A673 (cell line): ENCODE results near the gene HARS1. TPM values are rescaled to one million over a fixed set of nuclear protein-coding genes. Genes with fewer than 3 reads are reported as not detected.

Experiments used
- BruUV-seq: library from RNA; stranded (reverse); fragments of 400-500 nt; replicated peaks from 2 replicates; lab custom pipeline; 2021; lab: Mats Ljungman, UMichigan
- CTCF ChIA-PET: fragments of 300-600 bp; sonication (Branson Sonifier 250); formaldehyde crosslinking; loops from one replicate; lab custom pipeline; 2022; ENCODE audit warnings: antibody characterized with exemption; lab: Charles Lee
- POLR2A ChIA-PET: fragments of 300-600 bp; sonication (Branson Sonifier 250); formaldehyde crosslinking; loops from one replicate; lab custom pipeline; 2022; ENCODE audit warnings: antibody characterized with exemption; ENCODE audit not compliant: low non-redundant PET; lab: Charles Lee
- DNase-seq: peaks from one replicate; pipeline ENCODE4 v3.0.0-alpha.2; 2015; ENCODE audit warnings: low spot score
- H3K27ac ChIP-seq: fragments of 200-600 bp; sonication (generic); 2 replicates; pipeline ENCODE4 v1.5.1; 2016; ENCODE audit warnings: mixed run types, low read depth, mild to moderate bottlenecking, mixed read lengths, antibody characterized with exemption, low read length; ENCODE audit not compliant: poor library complexity, severe bottlenecking
- H3K27me3 ChIP-seq: fragments of 200-600 bp; sonication (generic); replicated peaks from 2 replicates; pipeline ENCODE4 v1.6.1; 2017; ENCODE audit warnings: mixed run types, low read depth, mild to moderate bottlenecking, mixed read lengths, antibody characterized with exemption, low read length; ENCODE audit not compliant: insufficient read depth, poor library complexity
- H3K36me3 ChIP-seq: fragments of 200-600 bp; sonication (generic); 2 replicates; pipeline ENCODE4 v1.6.1; 2016; ENCODE audit warnings: mixed run types, mild to moderate bottlenecking, mixed read lengths, antibody characterized with exemption, low read length; ENCODE audit not compliant: insufficient read depth, poor library complexity, severe bottlenecking
- H3K4me1 ChIP-seq: fragments of 200-600 bp; sonication (generic); 2 replicates; pipeline ENCODE4 v1.6.1; 2017; ENCODE audit warnings: mixed run types, mild to moderate bottlenecking, mixed read lengths, antibody characterized with exemption, low read length; ENCODE audit not compliant: insufficient read depth, poor library complexity, severe bottlenecking
- H3K4me3 ChIP-seq: fragments of 200-600 bp; sonication (generic); 2 replicates; pipeline ENCODE4 v1.5.1; 2016; ENCODE audit warnings: low read depth, mixed run types, mild to moderate bottlenecking, mixed read lengths, low read length; ENCODE audit not compliant: poor library complexity, severe bottlenecking
- H3K9me3 ChIP-seq: fragments of 200-600 bp; sonication (generic); 2 replicates; pipeline ENCODE4 v1.6.1; 2016; ENCODE audit warnings: mixed run types, low read depth, mild to moderate bottlenecking, mixed read lengths, antibody characterized with exemption, low read length; ENCODE audit not compliant: poor library complexity, severe bottlenecking
- CTCF ChIP-seq: fragments of 300-800, 200-600 bp; sonication (generic); conservative IDR thresholded peaks from 2 replicates; pipeline ENCODE4 v1.5.1; 2017; ENCODE audit warnings: low read depth, mild to moderate bottlenecking, antibody characterized with exemption, low read length, moderate library complexity, mixed read lengths
- EZH2 ChIP-seq: fragments of 200-600 bp; sonication (generic); IDR thresholded peaks from 2 replicates; pipeline ENCODE4 v1.6.1; 2017; ENCODE audit warnings: borderline replicate concordance, low read depth, mild to moderate bottlenecking, mixed read lengths, antibody characterized with exemption, low read length; ENCODE audit not compliant: poor library complexity, severe bottlenecking
- intact Hi-C: fragments of 100-400 bp; cut with micrococcal nuclease; formaldehyde crosslinking; loops from one replicate; pipeline ENCODE4 v1.10.0; 2022; ENCODE audit not compliant: unreplicated experiment
- total RNA-seq: library from RNA; stranded (reverse); gene quantifications from 2 replicates; pipeline ENCODE4 v1.2.3, GENCODE V29; 2021

HARS1 gene
- total RNA-seq, 1 experiment from 2014 or later: 101 TPM

DNA sequence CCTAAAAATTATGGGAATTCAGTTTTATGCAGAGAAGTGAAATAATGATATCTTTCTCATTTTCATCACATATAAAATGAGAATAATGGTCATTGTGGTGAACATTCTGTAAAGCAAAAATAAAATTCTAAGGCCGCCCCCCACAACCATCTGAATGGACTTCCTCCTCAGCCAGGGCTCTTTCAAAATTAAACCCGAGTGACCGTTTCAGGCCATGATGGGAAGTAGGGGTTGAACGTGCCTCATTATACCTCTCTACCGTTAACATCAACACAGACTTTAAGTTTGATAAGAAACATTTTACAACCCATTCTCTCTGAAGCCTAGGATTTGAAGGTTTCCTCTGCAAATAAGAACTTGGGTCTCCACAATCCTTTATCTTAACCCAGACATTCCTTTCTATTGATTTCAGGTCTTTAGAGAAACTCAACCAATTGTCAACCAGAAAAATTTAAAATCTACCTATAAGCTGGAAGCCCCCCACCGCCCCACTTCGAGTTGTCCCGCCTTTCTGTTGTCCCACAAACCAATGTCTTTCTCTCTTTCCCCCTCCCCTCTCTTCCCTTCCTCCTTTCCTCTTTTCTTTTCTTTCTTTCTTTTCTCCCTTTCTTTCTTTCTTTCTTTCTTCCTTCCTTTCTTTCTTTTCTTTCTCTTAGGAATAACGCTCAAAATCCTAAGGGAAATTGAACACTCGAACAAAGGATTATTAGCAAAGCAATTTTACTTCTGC, 53.6 kb downstream of the HARS1 start:
- Histone ChIP-seq H3K27ac (no peak overlapping the region), H3K9me3 (no peaks in the 10 kb centered on the region), H3K4me1 (peaks cover 17% of the 10 kb centered on the region), H3K4me3 (no peak overlapping the region), H3K27me3 (peaks cover 8% of the 10 kb centered on the region), H3K36me3 (peaks cover 7% of the 10 kb centered on the region)
- intact Hi-C loops: loop anchor here (5.0 kb wide), 2 partner anchors 75 to 265 kb away; partner anchors contain the start of genes APBB3 and SLC35A4
- ChIA-PET CTCF (no interaction called here), POLR2A (no interaction called here)
- DNase-seq: no peak
- TF ChIP-seq CTCF (no peak), EZH2 (no peak)
- BruUV-seq: no TSS peak

DNA sequence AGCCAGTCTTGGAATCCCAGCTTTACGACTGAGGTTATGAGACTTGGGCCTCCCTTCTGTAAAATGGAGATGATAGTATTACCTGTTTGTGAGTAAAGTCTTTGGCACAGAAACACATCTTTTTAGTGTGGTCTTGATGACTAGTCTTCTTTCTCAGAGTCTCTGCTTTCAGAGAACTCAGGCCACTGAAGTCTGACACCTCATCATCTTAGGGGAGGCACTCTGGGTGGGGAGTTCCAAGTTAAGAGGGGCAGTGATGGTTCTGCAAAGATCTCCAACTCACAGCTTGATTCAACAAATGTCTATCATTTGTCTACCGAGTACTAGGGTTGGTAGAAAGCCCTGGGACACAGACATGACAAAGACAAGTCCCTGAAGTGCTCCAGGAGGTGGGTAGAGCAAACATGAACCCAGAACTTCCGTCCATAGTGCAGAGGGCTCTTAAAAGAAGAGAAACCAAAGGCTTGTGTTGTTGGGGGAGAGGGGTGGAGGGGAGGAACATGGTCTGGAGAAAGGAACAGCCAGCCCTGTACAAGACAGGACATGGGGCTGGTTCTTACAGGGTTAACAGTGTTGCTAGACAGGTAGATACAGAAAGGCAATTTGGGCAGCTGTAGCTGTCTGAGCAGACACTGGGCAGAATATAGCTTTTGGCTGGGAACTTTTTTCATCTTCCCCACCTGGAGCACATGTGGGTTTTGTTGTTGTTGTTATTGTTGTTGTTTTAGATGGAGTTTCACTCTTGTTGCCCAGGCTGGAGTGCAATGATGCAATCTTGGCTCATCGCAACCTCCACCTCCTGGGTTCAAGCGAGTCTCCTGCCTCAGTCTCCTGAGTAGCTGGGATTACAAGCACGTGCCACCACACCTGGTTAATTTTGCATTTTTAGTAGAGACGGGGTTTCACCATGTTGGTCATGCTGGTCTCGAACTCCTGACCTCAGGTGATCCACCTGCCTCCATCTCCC, 55.6 kb downstream of the HARS1 start:
- Histone ChIP-seq H3K4me3 (no peak overlapping the region), H3K36me3 (no peaks in the 10 kb centered on the region), H3K9me3 (no peaks in the 10 kb centered on the region), H3K27ac (no peak overlapping the region), H3K4me1 (peaks cover 11% of the 10 kb centered on the region), H3K27me3 (peaks cover 17% of the 10 kb centered on the region)
- ChIA-PET POLR2A (no interaction called here), CTCF (no interaction called here)
- TF ChIP-seq CTCF (0 out of 2 replicates have a peak, but pooled peaks have one; percentile 4), EZH2 (no peak)
- DNase-seq: no peak
- intact Hi-C loops: loop anchor here (5.0 kb wide), 2 partner anchors 73 to 263 kb away; partner anchors contain the start of genes APBB3 and SLC35A4
- no TSS peak for BruUV-seq

GRCh38 chr5:140634103-140634502, 57.1 kb downstream of the HARS1 start:
- TF ChIP-seq EZH2 (no peak), CTCF (no peak)
- DNase-seq: no peak
- H3K9me3 ChIP-seq: no peaks in the 10 kb centered on the region
- ChIA-PET CTCF (no interaction called here), POLR2A (no interaction called here)
- no peak overlapping the region for H3K4me3 ChIP-seq
- H3K27me3 ChIP-seq: peaks cover 17% of the 10 kb centered on the region
- no peak overlapping the region for H3K27ac ChIP-seq
- no peaks in the 10 kb centered on the region for H3K36me3 ChIP-seq
- H3K4me1 ChIP-seq: peaks cover 4% of the 10 kb centered on the region
- BruUV-seq: no TSS peak
- intact Hi-C loops: no loop called here
